GM23248 (cell line): ENCODE data around the gene SNRNP35.

Experiments
- EZH2 ChIP-seq: fragments of 200-600 bp; sonication (generic); IDR thresholded peaks from 2 replicates; pipeline ENCODE4 v1.6.1; 2018; ENCODE audit warnings: antibody characterized with exemption, mild to moderate bottlenecking; ENCODE audit not compliant: insufficient read depth, poor library complexity, severe bottlenecking
- EZH2phosphoT487 ChIP-seq: fragments of 200-600 bp; sonication (generic); IDR thresholded peaks from 2 replicates; pipeline ENCODE4 v1.6.1; 2018; ENCODE audit warnings: antibody characterized with exemption, moderate library complexity, mild to moderate bottlenecking, low read depth; ENCODE audit not compliant: insufficient read depth

GRCh38 chr12:123489580-123489979 is 31.6 kb downstream of the SNRNP35 start:
- TF ChIP-seq EZH2 = no peak
- no peak for TF ChIP-seq EZH2phosphoT487
